PC-9 (cell line): ENCODE data around the gene SETD1B.

Experiments
- CTCF ChIP-seq: fragments of 200-600 bp; sonication (generic); conservative IDR thresholded peaks from 2 replicates; pipeline ENCODE4 v1.6.1; 2017; ENCODE audit warnings: mixed run types, antibody characterized with exemption, mild to moderate bottlenecking, moderate library complexity
- EZH2 ChIP-seq: fragments of 200-600 bp; sonication (generic); IDR thresholded peaks from 2 replicates; pipeline ENCODE4 v1.8.0; 2017; ENCODE audit warnings: antibody characterized with exemption, low read depth

- TF ChIP-seq CTCF (no peak), EZH2 (no peak)
Observed at GRCh38 chr12:121808623-121809022, 4.8 kb downstream of the SETD1B start.
